Measurements from ENCODE around the gene NDUFS8. TPM values are rescaled to one million over a fixed set of nuclear protein-coding genes. Genes with fewer than 3 reads are reported as not detected.
"Not testable (repeated sequence)": the region's sequence is repeated elsewhere in the genome, so short reads cannot be mapped to it uniquely, and the experiment has no call there.

Gene NDUFS8
- 100 to 1,000 TPM; 161 TPM for total RNA-seq

GRCh38 chr11:68030318-68031143 is at the start of gene NDUFS8:
Gene NDUFS8, plus strand, starts transcription at chr11:68030681. Its CDS starts 1,471 bp downstream, at chr11:68032152.
- Mint-ChIP-seq H3K27ac (peak within 1 kb of the TSS; percentile 97), H3K36me3 (peaks cover 5% of the 10 kb centered on the region), H3K4me3 (peak within 1 kb of the TSS; percentile 98), H3K27me3 (peaks cover under 1% of the 10 kb centered on the region), H3K4me1 (peaks cover 29% of the 10 kb centered on the region), H3K9me3 (ENCODE audit: low read depth) (no peaks in the 10 kb centered on the region)
- peak; percentile 97 for DNase-seq
- CTCF ChIA-PET = interaction anchor here (0.9 to 2.7 kb wide), 3 partner anchors 9 to 179 kb away, joined by 3 to 11 read pairs (median 4); partner anchors contain the start of gene TCIRG1
- peak; percentile 97 for ATAC-seq

- H3K4me1 Mint-ChIP-seq; H3K27ac Mint-ChIP-seq; H3K36me3 Mint-ChIP-seq; H3K4me3 Mint-ChIP-seq; H3K9me3 Mint-ChIP-seq (ENCODE audit: low read depth); DNase-seq; ATAC-seq; CTCF ChIA-PET: not testable (repeated sequence)
- H3K27me3 Mint-ChIP-seq = peaks cover 22% of the 10 kb centered on the region
Measured at GRCh38 chr11:67981226-67981625, 49.3 kb upstream of the NDUFS8 start.

DNA sequence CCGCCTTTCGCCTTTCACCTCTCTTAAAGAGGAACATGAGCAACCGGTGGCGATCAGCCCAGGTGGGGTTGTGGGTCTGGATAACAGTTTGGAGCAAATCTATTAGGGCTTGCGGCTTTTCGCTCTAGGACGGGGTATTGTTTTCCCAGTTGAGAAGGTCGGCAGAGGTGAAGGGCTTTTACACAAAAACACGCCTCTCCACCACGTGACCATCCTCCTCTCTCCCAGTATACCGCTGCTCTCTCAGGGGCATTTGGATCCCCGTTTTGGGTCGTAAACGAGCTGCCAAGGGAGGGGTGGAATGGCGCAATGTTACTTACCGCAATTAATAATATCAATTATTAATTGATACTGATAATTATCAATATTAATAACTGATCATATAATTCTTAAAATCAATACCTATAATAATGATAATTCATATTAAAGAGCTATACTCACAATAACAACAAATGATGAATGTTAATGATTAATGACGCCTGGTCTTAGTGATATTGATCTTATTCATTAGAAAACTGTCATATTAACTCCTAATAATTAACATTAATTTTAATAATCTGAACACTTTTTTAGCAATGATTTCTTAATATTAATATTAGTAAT is 48.1 kb upstream of the NDUFS8 start:
- CTCF ChIA-PET; H3K4me1 Mint-ChIP-seq; H3K4me3 Mint-ChIP-seq; H3K27ac Mint-ChIP-seq; DNase-seq; H3K9me3 Mint-ChIP-seq (ENCODE audit: low read depth); ATAC-seq; H3K36me3 Mint-ChIP-seq: not testable (repeated sequence)
- peaks cover 19% of the 10 kb centered on the region for H3K27me3 Mint-ChIP-seq

DNA sequence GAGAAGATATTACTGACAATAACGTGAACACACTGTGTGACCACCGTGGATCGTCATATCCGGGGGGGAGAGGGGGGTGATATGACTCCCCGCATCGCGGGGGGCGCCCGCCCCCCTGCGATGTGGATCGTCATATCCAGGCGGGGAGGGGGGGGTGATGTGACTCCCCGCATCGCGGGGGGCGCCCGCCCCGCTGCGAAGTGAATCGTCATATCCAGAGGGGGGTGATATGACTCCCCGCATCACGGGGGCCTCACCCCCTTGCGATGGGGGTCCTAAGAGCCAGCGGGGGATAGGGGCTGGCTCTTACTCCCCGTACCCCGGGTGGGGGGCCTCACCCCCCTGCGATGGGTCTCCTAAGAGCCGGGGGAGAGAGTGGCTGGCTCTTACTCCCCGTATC is 46.5 kb upstream of the NDUFS8 start:
- DNase-seq = no peak
- Mint-ChIP-seq H3K4me1 (no peaks in the 10 kb centered on the region), H3K4me3 (no peak overlapping the region), H3K9me3 (ENCODE audit: low read depth) (no peaks in the 10 kb centered on the region), H3K36me3 (no peaks in the 10 kb centered on the region), H3K27me3 (peaks cover 6% of the 10 kb centered on the region), H3K27ac (no peak overlapping the region)
- ATAC-seq = no peak
- CTCF ChIA-PET = no interaction called here

DNA sequence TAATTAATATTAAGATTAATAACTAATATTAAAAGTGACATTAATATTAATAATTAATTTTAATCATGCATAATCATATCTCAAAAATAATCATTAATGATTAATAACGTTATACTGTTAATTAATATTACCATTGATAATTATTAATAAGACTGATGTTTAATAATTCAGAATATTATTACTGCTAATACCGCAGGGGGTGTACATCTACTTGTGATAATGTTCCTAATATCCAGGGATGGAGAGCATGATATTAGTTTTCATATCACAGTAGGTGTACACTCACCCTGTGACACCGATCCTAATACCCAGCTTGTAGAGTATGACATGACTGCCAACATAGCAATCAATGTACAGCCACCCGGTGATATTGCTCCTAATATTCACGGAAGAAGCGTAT is 45.2 kb upstream of the NDUFS8 start:
- H3K4me1 Mint-ChIP-seq; ATAC-seq; CTCF ChIA-PET; H3K9me3 Mint-ChIP-seq (ENCODE audit: low read depth); DNase-seq; H3K27me3 Mint-ChIP-seq; H3K4me3 Mint-ChIP-seq; H3K36me3 Mint-ChIP-seq; H3K27ac Mint-ChIP-seq: not testable (repeated sequence)

GRCh38 chr11:67990546-67991346 is 39.7 kb upstream of the NDUFS8 start:
- CTCF ChIA-PET; H3K27me3 Mint-ChIP-seq; H3K27ac Mint-ChIP-seq; H3K4me1 Mint-ChIP-seq; H3K9me3 Mint-ChIP-seq (ENCODE audit: low read depth); H3K36me3 Mint-ChIP-seq; DNase-seq; H3K4me3 Mint-ChIP-seq: not testable (repeated sequence)
- ATAC-seq = peak; percentile 39

- CTCF ChIA-PET; DNase-seq; H3K9me3 Mint-ChIP-seq (ENCODE audit: low read depth); H3K4me1 Mint-ChIP-seq; H3K27me3 Mint-ChIP-seq; ATAC-seq; H3K4me3 Mint-ChIP-seq; H3K36me3 Mint-ChIP-seq; H3K27ac Mint-ChIP-seq: not testable (repeated sequence)
Measured at GRCh38 chr11:67991347-67992121, 38.9 kb upstream of the NDUFS8 start.

DNA sequence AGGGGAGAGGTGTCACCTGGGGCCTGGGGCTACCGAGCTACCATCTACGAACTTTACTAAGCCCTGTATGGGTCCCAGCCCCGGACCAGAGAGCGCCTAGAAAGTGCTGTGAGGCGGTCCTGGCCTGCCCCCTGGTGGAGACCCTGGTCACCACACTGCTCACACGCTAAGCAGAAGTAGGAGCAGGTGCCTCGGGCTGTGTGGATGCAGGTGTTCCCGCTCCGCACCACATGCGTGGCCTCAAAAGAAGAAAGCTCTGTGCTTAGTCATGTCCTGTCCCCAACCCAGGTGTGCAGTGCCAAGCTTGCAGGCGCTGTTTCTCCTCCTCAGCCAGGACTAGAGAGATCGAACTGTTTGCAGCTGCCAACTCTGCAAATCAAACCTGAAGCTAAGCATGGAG is 36.7 kb upstream of the NDUFS8 start:
- not testable (repeated sequence) for H3K9me3 Mint-ChIP-seq (ENCODE audit: low read depth); H3K27ac Mint-ChIP-seq; H3K4me3 Mint-ChIP-seq; H3K36me3 Mint-ChIP-seq; ATAC-seq; H3K27me3 Mint-ChIP-seq
- DNase-seq = peak; percentile 58
- H3K4me1 Mint-ChIP-seq = peaks cover 25% of the 10 kb centered on the region
- CTCF ChIA-PET = interaction anchor here (0.6 to 1.7 kb wide), 4 partner anchors 9 to 749 kb away, joined by 3 to 7 read pairs (median 5); no protein-coding TSS in a partner anchor

GRCh38 chr11:67994387-67994786 is 36.1 kb upstream of the NDUFS8 start:
- DNase-seq; H3K27ac Mint-ChIP-seq; H3K27me3 Mint-ChIP-seq; H3K36me3 Mint-ChIP-seq; H3K9me3 Mint-ChIP-seq (ENCODE audit: low read depth); H3K4me3 Mint-ChIP-seq; ATAC-seq: not testable (repeated sequence)
- CTCF ChIA-PET = interaction anchor here (0.9 to 1.7 kb wide), 3 partner anchors 8 to 104 kb away, joined by 3 to 7 read pairs (median 7); no protein-coding TSS in a partner anchor
- H3K4me1 Mint-ChIP-seq = peaks cover 28% of the 10 kb centered on the region

- H3K9me3 Mint-ChIP-seq (ENCODE audit: low read depth); H3K27ac Mint-ChIP-seq; H3K36me3 Mint-ChIP-seq; H3K4me3 Mint-ChIP-seq; ATAC-seq; H3K27me3 Mint-ChIP-seq; DNase-seq; CTCF ChIA-PET: not testable (repeated sequence)
- H3K4me1 Mint-ChIP-seq = peaks cover 36% of the 10 kb centered on the region
Measured at GRCh38 chr11:67995129-67995528, 35.4 kb upstream of the NDUFS8 start.

DNA sequence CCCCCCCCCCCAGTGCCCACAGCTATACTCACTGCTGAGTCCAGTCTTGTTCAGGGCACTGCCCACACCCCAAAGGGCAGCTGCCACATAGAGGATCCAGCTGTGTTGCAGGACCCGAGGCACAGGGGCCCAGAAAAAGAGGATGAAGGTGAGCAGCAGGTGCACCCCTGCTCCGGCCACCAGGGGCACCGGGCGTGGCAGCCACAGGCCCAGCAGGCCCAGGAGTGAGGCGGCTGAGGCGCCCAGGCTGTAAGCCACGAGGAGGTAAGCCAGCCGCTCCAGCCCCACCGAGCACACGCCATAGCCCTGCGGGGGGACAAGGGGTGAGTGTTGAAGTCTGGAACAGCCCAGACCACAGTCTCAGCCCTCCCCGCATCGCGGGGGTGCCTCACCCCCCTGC is 34.9 kb upstream of the NDUFS8 start:
- H3K27ac Mint-ChIP-seq; DNase-seq; H3K4me3 Mint-ChIP-seq; H3K36me3 Mint-ChIP-seq; H3K9me3 Mint-ChIP-seq (ENCODE audit: low read depth); ATAC-seq; H3K27me3 Mint-ChIP-seq; CTCF ChIA-PET: not testable (repeated sequence)
- H3K4me1 Mint-ChIP-seq = peaks cover 40% of the 10 kb centered on the region

GRCh38 chr11:67996051-67996450 is 34.4 kb upstream of the NDUFS8 start:
- H3K27ac Mint-ChIP-seq = no peak overlapping the region
- CTCF ChIA-PET = no interaction called here

More at GRCh38 chr11:67996051-67996450, 34.4 kb upstream of the NDUFS8 start:
- Mint-ChIP-seq H3K4me1 (peaks cover 41% of the 10 kb centered on the region), H3K36me3 (peaks cover 7% of the 10 kb centered on the region), H3K4me3 (no peak overlapping the region), H3K27me3 (no peaks in the 10 kb centered on the region), H3K9me3 (ENCODE audit: low read depth) (no peaks in the 10 kb centered on the region)
- DNase-seq (no peak), ATAC-seq (no peak)

Measured in activated CD8-positive, alpha-beta memory T cell treated with anti-CD3 and anti-CD28 coated beads, Interleukin-2, amount 10 ng/mL, durations not matched to agents 7 days and 5 days (primary cell).